VCaP (cell line): Measurements from ENCODE around the gene UBE2E1.
"Not testable (repeated sequence)": the region's sequence is repeated elsewhere in the genome, so short reads cannot be mapped to it uniquely, and the experiment has no call there.

Source experiments
- H3K27ac ChIP-seq: fragments of 450-650 bp; 2 replicates; pipeline ENCODE4 v1.5.1; 2017
- CTCF ChIP-seq: fragments of 450-650 bp; conservative IDR thresholded peaks from 2 replicates; pipeline ENCODE4 v1.5.1; 2017; ENCODE audit warnings: mild to moderate bottlenecking, moderate library complexity

UBE2E1 gene

GRCh38 chr3:23867400-23867799 is 61.6 kb downstream of the UBE2E1 start:
- no peak for TF ChIP-seq CTCF
- H3K27ac ChIP-seq = no peak overlapping the region

GRCh38 chr3:23867838-23868237 is 62.1 kb downstream of the UBE2E1 start:
- no peak for TF ChIP-seq CTCF
- no peak overlapping the region for H3K27ac ChIP-seq

- no peak overlapping the region for H3K27ac ChIP-seq
- TF ChIP-seq CTCF = no peak
Measured at GRCh38 chr3:23869977-23870662, 64.4 kb downstream of the UBE2E1 start.

GRCh38 chr3:23870663-23871043 is 64.9 kb downstream of the UBE2E1 start:
- not testable (repeated sequence) for H3K27ac ChIP-seq

- H3K27ac ChIP-seq = not testable (repeated sequence)
Measured at GRCh38 chr3:23871361-23871760, 65.6 kb downstream of the UBE2E1 start.

- no peak overlapping the region for H3K27ac ChIP-seq
- no peak for TF ChIP-seq CTCF
Measured at GRCh38 chr3:23872330-23872729, 66.6 kb downstream of the UBE2E1 start.

GRCh38 chr3:23873941-23874340 is 68.2 kb downstream of the UBE2E1 start:
- TF ChIP-seq CTCF = no peak
- no peak overlapping the region for H3K27ac ChIP-seq

GRCh38 chr3:23874359-23875112 is 68.8 kb downstream of the UBE2E1 start:
- no peak for TF ChIP-seq CTCF
- H3K27ac ChIP-seq = no peak overlapping the region
